ACHN (cell line): Measurements from ENCODE around the gene CDC16.
A peak's percentile ranks its signal among the peaks of the same experiment; 100 is the strongest.
"Not testable (repeated sequence)": the region's sequence is repeated elsewhere in the genome, so short reads cannot be mapped to it uniquely, and the experiment has no call there.

Source experiments
- DNase-seq: peaks from one replicate; pipeline ENCODE4 v3.0.0-alpha.2; 2015
- in situ Hi-C: cut with HindIII; loops from 2 replicates; pipeline ENCODE4 v1.10.0; 2017; ENCODE audit warnings: low sequenced_read_pairs, low pct_ligation_motif_present, low pct_unique_long_range_greater_than_20kb

Gene CDC16

GRCh38 chr13:114257014-114257413 is 22.3 kb downstream of the CDC16 start:
- in situ Hi-C loops: no loop called here

GRCh38 chr13:114258589-114258988 is 23.9 kb downstream of the CDC16 start:
- in situ Hi-C loops: no loop called here
- no peak for DNase-seq

More at GRCh38 chr13:114257014-114257413, 22.3 kb downstream of the CDC16 start:
- no peak for DNase-seq

- in situ Hi-C loops: no loop called here
- DNase-seq: no peak
These were observed 24.7 kb downstream of the CDC16 start for GRCh38 chr13:114259374-114259773.

- in situ Hi-C loops: no loop called here
- no peak for DNase-seq
These were observed 25.3 kb downstream of the CDC16 start for GRCh38 chr13:114259974-114260373.

GRCh38 chr13:114260814-114261213 is 26.1 kb downstream of the CDC16 start:
- no peak for DNase-seq
- in situ Hi-C loops: no loop called here

GRCh38 chr13:114261328-114261965 is 26.8 kb downstream of the CDC16 start:
- in situ Hi-C loops: no loop called here
- no peak for DNase-seq

- DNase-seq: no peak
- in situ Hi-C loops: no loop called here
These were observed 28.9 kb downstream of the CDC16 start for GRCh38 chr13:114263578-114263977.

- in situ Hi-C loops, DNase-seq: not testable (repeated sequence)
These were observed 29.6 kb downstream of the CDC16 start for GRCh38 chr13:114264313-114264712.

GRCh38 chr13:114264886-114265611 is 30.4 kb downstream of the CDC16 start:
- in situ Hi-C loops: no loop called here
- DNase-seq: no peak

GRCh38 chr13:114266241-114266640 is 31.5 kb downstream of the CDC16 start:
- no peak for DNase-seq
- in situ Hi-C loops: no loop called here

- in situ Hi-C loops: no loop called here
- no peak for DNase-seq
These were observed 33.9 kb downstream of the CDC16 start for GRCh38 chr13:114268344-114269280.

GRCh38 chr13:114269281-114269770 is 34.6 kb downstream of the CDC16 start:
- no peak for DNase-seq
- in situ Hi-C loops: no loop called here

GRCh38 chr13:114272977-114273376 is 38.3 kb downstream of the CDC16 start:
- in situ Hi-C loops: no loop called here

GRCh38 chr13:114275304-114275703 is 40.6 kb downstream of the CDC16 start:
- in situ Hi-C loops: no loop called here
- DNase-seq: no peak

More at GRCh38 chr13:114272977-114273376, 38.3 kb downstream of the CDC16 start:
- DNase-seq: no peak

GRCh38 chr13:114279146-114279545 is 44.4 kb downstream of the CDC16 start:
- in situ Hi-C loops: no loop called here

GRCh38 chr13:114279758-114280355 is 45.2 kb downstream of the CDC16 start:
- in situ Hi-C loops: no loop called here
- no peak for DNase-seq

More at GRCh38 chr13:114279146-114279545, 44.4 kb downstream of the CDC16 start:
- no peak for DNase-seq

- in situ Hi-C loops: no loop called here
- DNase-seq: peak; percentile 84
These were observed 46.8 kb downstream of the CDC16 start, which contains the start of gene UPF3A for GRCh38 chr13:114281351-114282040. TSS of gene UPF3A (plus strand) at chr13:114281601. CDS start at chr13:114281640, 39 bp downstream.
